Suprapubic skin (tissue), 3 donors: Measurements from ENCODE around the gene SYNPO2.

Source experiments
- CTCF ChIP-seq, 2 donors: fragments of 200-600 bp in 1 of 2; fragments of 450-650 bp in 1 of 2; sonication (generic) in 1 of 2; IDR thresholded peaks; one replicate each; pipeline ENCODE4 v1.5.1; 2016 to 2019; ENCODE audit warnings: antibody characterized with exemption in 2 of 2, mild to moderate bottlenecking in 1 of 2, moderate library complexity in 1 of 2
- POLR2AphosphoS5 ChIP-seq, 3 donors: sonication (generic); formaldehyde crosslinking; IDR thresholded peaks; one replicate each; pipeline ENCODE4 v1.6.1; 2017; ENCODE audit warnings: antibody characterized with exemption in 3 of 3

- no peak for TF ChIP-seq CTCF (IDR thresholded peaks at IDR 0.05)
- no peak for TF ChIP-seq POLR2AphosphoS5 (IDR thresholded peaks at IDR 0.05)
Observed at GRCh38 chr4:119100655-119101054, 212.0 kb downstream of the SYNPO2 start.
